NCI-H2196 (cell line): ENCODE measurements around the gene IKZF1.

ENCODE experiments used
- DNase-seq: peaks from one replicate; lab custom pipeline; 2025; ENCODE audit not compliant: unreplicated experiment; lab: John Stamatoyannopoulos, UW

IKZF1 gene

GRCh38 chr7:50304129-50304910 is at the start of gene IKZF1:
TSS of gene IKZF1 (plus strand) at chr7:50304716. CDS start at chr7:50319062, 14,346 bp downstream.
- no peak for DNase-seq

- no peak for DNase-seq
Measured at GRCh38 chr7:50261593-50261992, 42.9 kb upstream of the IKZF1 start.

GRCh38 chr7:50262446-50262845 is 42.1 kb upstream of the IKZF1 start:
- DNase-seq = no peak

- no peak for DNase-seq
Measured at GRCh38 chr7:50262916-50263690, 41.4 kb upstream of the IKZF1 start.

GRCh38 chr7:50264908-50265307 is 39.6 kb upstream of the IKZF1 start:
- DNase-seq = no peak

- DNase-seq = no peak
Measured at GRCh38 chr7:50265968-50266634, 38.4 kb upstream of the IKZF1 start.

- DNase-seq = no peak
Measured at GRCh38 chr7:50266635-50267386, 37.7 kb upstream of the IKZF1 start.

GRCh38 chr7:50267525-50268041 is 36.9 kb upstream of the IKZF1 start:
- no peak for DNase-seq

- DNase-seq = no peak
Measured at GRCh38 chr7:50268223-50268622, 36.3 kb upstream of the IKZF1 start.

GRCh38 chr7:50268990-50269389 is 35.5 kb upstream of the IKZF1 start:
- DNase-seq = no peak

- DNase-seq = no peak
Measured at GRCh38 chr7:50270531-50271018, 33.9 kb upstream of the IKZF1 start.

- DNase-seq = no peak
Measured at GRCh38 chr7:50272808-50273207, 31.7 kb upstream of the IKZF1 start.

GRCh38 chr7:50273301-50273700 is 31.2 kb upstream of the IKZF1 start:
- DNase-seq = no peak

- DNase-seq = no peak
Measured at GRCh38 chr7:50273870-50274269, 30.6 kb upstream of the IKZF1 start.

GRCh38 chr7:50274361-50274760 is 30.2 kb upstream of the IKZF1 start:
- no peak for DNase-seq

GRCh38 chr7:50275430-50275829 is 29.1 kb upstream of the IKZF1 start:
- no peak for DNase-seq

GRCh38 chr7:50276483-50276882 is 28.0 kb upstream of the IKZF1 start:
- no peak for DNase-seq

GRCh38 chr7:50278120-50278519 is 26.4 kb upstream of the IKZF1 start:
- DNase-seq = no peak

GRCh38 chr7:50281680-50282445 is 22.7 kb upstream of the IKZF1 start:
- no peak for DNase-seq
